ENCODE results near the gene P2RX1. TPM values are rescaled to one million over a fixed set of nuclear protein-coding genes. Genes with fewer than 3 reads are reported as not detected.

Gene P2RX1
- total and polyA plus RNA-seq, 2 of the 4 experiments (the other 2 are of a cell fraction): not detected

DNA sequence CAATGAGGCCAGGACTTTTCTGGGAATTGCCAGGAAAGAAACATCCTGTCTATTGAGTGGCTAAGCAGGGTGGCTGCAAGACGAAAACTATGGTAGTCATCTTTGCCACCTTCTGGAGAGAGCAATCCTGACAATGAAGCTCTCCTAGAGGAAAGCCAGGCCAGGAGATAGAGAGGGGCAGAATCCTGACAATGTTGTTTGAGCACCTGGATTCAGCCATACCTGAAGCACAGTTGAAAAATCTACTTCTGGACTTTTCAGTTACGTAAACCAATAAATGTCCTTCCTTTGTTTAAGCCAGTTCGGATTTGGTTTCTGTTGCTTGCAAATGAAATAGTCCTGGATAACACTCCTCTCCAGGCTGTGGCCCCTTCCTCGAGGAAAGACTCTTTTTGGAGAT lies 9.4 kb downstream of the P2RX1 start:
- H3K14ac ChIP-seq (replicated peaks; ENCODE audit: low read depth, low read length): no peak overlapping the region
- ChIA-PET CTCF (interaction anchor here (0.9 kb wide), 1 partner anchor 17 kb away, joined by 5 read pairs; no protein-coding TSS in a partner anchor), POLR2A (ENCODE audit: unreplicated experiment) (no interaction called here)
- H3K36me3 ChIP-seq (ENCODE audit: control insufficient read depth, insufficient read depth, low read length): no peaks in the 10 kb centered on the region
- no peak overlapping the region for H4K8ac ChIP-seq (ENCODE audit: low read depth in 2 of 2, low read length in 2 of 2)
- H3K23ac ChIP-seq (ENCODE audit: low read depth, low read length): no peak overlapping the region
- TF ChIP-seq RAD21 (IDR thresholded peaks at IDR 0.05; ENCODE audit: low read length): no peak
- no peak for TF ChIP-seq CEBPB (IDR thresholded peaks at IDR 0.05; ENCODE audit: low read depth, low read length)
- TF ChIP-seq FOS (IDR thresholded peaks at IDR 0.05; ENCODE audit: low read depth, low read length): no peak
- no peak for TF ChIP-seq MAZ (IDR thresholded peaks at IDR 0.05; ENCODE audit: borderline replicate concordance, low read depth, low read length)
- TF ChIP-seq MAFK (IDR thresholded peaks at IDR 0.05; ENCODE audit: low read depth, low read length): no peak
- TF ChIP-seq, protein P1, sequence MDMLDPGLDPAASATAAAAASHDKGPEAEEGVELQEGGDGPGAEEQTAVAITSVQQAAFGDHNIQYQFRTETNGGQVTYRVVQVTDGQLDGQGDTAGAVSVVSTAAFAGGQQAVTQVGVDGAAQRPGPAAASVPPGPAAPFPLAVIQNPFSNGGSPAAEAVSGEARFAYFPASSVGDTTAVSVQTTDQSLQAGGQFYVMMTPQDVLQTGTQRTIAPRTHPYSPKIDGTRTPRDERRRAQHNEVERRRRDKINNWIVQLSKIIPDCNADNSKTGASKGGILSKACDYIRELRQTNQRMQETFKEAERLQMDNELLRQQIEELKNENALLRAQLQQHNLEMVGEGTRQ (IDR thresholded peaks at IDR 0.05; ENCODE audit: low read depth, low read length): no peak
- TF ChIP-seq RFX5 (IDR thresholded peaks at IDR 0.05; ENCODE audit: low read depth, low read length): no peak
- WGBS, 2 experiments (ENCODE audit: extremely low coverage in 2 of 2, insufficient read length in 1 of 2): 100% methylated on average over 3 of the region's 4 CpGs; no CpG with 5 or more reads in 1 of the 2 experiments
- no TSS peak for BruUV-seq (replicated peaks)
- H3K9me3 ChIP-seq (ENCODE audit: control insufficient read depth, insufficient read depth, low read length): no peaks in the 10 kb centered on the region
- no peak overlapping the region for H3K56ac ChIP-seq (ENCODE audit: extremely low read depth, insufficient read depth, low read length)
- H2BK15ac ChIP-seq (ENCODE audit: low read depth, low read length): no peak overlapping the region
- H3K18ac ChIP-seq (ENCODE audit: low read depth, low read length): no peak overlapping the region
- no peaks in the 10 kb centered on the region for H3K9me1 ChIP-seq (ENCODE audit: insufficient read depth, low read length)
- no peaks in the 10 kb centered on the region for H3K79me1 ChIP-seq (ENCODE audit: low read depth in 1 of 2, low read length in 2 of 2)
- H4K91ac ChIP-seq (ENCODE audit: insufficient read depth, low read depth, low read length): no peak overlapping the region
- no peaks in the 10 kb centered on the region for H3K4me1 ChIP-seq (ENCODE audit: control insufficient read depth, insufficient read depth, low read length)
- no peak overlapping the region for H2AK9ac ChIP-seq (replicated peaks; ENCODE audit: low read depth, low read length, poor library complexity)
- in situ Hi-C loops (cut with MboI; ENCODE audit: low sequenced_read_pairs): no loop called here
- H3K4me2 ChIP-seq (ENCODE audit: low read depth, low read length): no peak overlapping the region
- no peak overlapping the region for H4K5ac ChIP-seq (ENCODE audit: low read depth, low read length)
- H3K27me3 ChIP-seq (ENCODE audit: control insufficient read depth, insufficient read depth, low read length): peaks cover 2% of the 10 kb centered on the region; the same call in 1 of the 2 replicates
- H4K20me1 ChIP-seq (ENCODE audit: insufficient read depth, low read length): 0 out of 2 replicates have a peak, but pooled peaks cover 4% of the 10 kb centered on the region
- no peak overlapping the region for H2BK20ac ChIP-seq (ENCODE audit: low read depth, low read length)
- no peak overlapping the region for H3K27ac ChIP-seq (ENCODE audit: insufficient read depth, low read length)
- intact Hi-C loops (cut with micrococcal nuclease): no loop called here
- DNase-seq (no peak), ATAC-seq (ENCODE audit: low read depth) (no peak)
- H2BK120ac ChIP-seq (ENCODE audit: low read depth, low read length): no peak overlapping the region
- H2AFZ ChIP-seq (replicated peaks; ENCODE audit: low read length, poor library complexity): no peak overlapping the region
- no peak overlapping the region for H2AK5ac ChIP-seq (ENCODE audit: low read depth, low read length)
- no peak overlapping the region for H3K4me3 ChIP-seq (ENCODE audit: insufficient read depth, low read depth, low read length)
- dilution Hi-C loops (cut with HindIII; ENCODE audit: low sequenced_read_pairs, unreplicated experiment): no loop called here
- no peak overlapping the region for H3K4ac ChIP-seq (ENCODE audit: low read depth, low read length)
- no peak overlapping the region for H3K9ac ChIP-seq (ENCODE audit: low read depth, low read length)
- H2BK5ac ChIP-seq (ENCODE audit: low read depth, low read length, poor library complexity, severe bottlenecking): no peak overlapping the region
